Activated CD8-positive, alpha-beta memory T cell treated with anti-CD3 and anti-CD28 coated beads, Interleukin-2, amount 50 U/mL, for 24 hours (primary cell): ENCODE data around the gene ATRNL1.

Experiments
- DNase-seq: peaks from one replicate; pipeline ENCODE4 v3.0.0-alpha.2; 2020; ENCODE audit errors: extremely low read depth

Gene ATRNL1

DNA sequence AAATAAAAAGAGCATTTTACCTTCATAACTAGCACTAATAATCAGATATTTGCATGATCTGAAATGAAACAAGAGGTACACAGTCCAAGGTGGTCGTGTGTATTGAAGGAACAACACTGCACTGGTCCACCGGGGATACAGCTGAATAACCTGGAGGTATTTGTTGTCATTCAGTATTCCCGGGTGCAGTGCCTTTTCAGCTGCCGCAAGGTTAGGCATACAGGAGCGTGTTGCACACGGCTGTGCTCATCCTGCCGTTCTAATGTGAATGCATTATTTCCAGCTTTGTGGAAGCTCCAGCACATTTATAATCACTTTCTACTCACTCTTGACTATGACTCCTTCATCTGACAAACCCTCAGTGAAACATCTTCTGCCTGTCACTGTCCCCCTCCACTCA, 802.0 kb downstream of the ATRNL1 start:
- no peak for DNase-seq

DNA sequence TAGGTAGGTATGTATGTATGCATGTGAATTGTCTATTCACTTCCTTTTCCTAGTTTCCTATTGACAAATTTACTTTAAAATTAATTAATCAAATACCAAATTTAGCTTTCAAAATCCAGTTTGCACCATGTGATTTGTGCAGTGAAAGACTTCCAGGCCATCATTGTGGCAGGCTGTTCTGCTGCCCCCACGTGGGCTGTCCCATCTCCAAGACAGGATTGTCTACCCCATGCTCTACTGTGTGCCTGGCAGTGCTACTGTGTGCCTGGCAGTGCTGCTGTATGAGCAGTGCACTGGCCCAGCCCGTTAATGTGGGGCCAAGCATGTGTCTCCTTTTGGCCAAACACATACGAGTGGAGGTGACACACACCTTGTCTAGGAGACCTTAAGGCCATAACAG, 805.1 kb downstream of the ATRNL1 start:
- no peak for DNase-seq

DNA sequence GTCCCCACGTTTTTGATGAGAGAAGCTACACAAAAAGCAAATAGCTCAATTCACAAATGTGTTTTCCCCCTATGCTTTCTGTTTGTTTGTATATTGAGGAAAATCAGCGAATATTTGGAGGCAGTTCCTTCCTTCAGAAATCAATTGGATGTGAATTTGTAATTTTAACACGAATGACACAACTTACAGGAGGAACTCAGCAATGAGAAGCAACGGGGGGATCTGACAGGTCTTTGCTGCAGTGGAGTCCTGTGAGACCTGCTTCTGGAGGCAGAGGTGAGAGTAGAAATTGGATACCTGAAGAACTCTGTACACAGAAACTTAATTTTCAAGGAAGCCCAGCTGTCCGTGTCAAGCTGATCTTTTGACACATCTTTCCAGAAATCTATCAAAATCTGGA, 809.4 kb downstream of the ATRNL1 start:
- DNase-seq: no peak

DNA sequence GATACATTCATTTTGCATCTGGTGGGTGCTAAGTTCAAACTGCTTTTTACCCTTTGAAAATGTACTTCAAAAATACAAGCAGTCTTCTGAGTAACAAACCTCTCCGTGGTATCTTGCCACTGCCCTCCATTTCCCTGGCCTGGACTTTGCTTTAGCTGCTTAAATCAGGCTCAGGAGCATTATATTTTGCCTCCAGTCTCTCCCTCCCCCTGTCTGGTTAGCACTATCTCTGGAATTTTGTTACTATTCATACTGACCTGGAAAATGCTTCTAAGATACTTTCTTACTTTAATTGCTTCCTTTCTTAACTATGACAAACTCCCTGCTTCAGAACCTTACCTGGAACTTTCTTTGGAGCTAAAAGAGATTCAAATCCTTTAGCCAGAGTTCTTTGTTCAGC, 810.0 kb downstream of the ATRNL1 start:
- no peak for DNase-seq

DNA sequence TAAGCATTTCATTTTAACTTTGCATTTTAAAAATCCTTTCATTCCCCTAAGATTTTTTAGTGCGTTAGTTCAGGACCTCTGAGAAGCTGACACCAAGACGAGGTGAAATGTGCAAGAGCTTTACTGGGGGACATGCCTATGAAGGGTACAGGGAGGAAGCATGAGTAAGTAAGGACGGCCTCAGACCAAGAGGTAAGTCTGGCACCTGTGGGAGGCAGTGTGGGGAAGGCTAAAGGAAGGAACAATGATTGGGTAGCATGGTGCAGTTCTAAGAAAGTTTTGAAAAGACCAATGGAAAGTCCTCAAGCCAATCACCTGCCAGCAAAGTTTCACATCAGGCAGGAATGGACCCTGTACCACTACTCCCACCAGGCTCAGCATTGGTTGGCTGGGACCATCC, 810.7 kb downstream of the ATRNL1 start:
- no peak for DNase-seq

DNA sequence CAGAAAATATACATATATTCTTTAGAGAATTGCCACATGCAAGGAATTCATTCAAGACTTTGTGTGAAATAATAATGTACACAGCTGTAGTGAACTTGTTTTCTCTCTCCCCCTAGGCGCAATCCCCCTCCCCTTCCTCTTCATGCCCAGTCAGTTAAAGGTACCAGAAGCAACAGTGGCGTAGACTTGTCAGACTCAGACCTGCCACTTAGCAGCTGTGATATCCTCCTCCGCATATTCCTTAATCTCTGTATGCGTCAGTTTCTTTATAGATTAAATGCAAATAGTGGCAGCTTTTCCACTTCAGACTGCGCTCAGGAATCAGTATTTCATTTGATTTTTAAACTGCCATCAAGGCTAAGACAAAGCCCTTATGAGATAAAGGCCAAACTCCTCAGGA, 815.9 kb downstream of the ATRNL1 start:
- no peak for DNase-seq

DNA sequence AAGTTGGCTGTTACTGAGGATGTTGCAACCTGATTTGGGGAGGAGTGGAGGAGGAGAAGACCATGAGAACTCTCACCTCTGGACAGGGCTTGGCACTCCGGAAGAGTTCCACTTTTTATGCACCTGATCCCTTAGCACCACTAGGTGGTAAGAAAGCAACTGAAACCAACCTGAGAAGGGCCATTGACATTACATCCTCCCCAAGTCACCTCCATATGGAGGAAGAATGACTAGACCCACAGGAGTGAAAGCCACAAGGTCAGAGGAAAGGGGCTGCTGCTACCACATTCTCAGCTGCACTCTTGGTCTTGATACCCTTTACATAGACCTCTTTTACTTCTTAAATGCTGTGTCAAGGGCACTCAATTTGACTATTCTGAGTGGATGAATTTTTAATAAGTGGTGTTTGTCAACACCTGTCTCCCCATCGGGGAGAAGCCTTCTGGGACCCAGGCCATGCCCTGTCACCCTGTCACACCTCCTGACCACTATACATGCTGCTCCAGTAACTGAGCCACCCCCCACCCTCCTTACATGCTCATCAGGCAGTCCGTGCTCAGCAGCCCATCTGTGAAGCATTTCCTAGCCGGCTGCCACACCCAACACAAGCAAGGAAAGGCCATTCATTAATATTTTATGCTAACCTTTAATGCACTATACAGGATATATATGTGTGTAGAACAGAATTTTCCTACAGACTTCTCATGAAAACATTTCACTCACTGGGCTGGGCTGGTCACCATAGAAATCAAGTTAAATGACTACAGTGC, 817.0 kb downstream of the ATRNL1 start:
- no peak for DNase-seq

DNA sequence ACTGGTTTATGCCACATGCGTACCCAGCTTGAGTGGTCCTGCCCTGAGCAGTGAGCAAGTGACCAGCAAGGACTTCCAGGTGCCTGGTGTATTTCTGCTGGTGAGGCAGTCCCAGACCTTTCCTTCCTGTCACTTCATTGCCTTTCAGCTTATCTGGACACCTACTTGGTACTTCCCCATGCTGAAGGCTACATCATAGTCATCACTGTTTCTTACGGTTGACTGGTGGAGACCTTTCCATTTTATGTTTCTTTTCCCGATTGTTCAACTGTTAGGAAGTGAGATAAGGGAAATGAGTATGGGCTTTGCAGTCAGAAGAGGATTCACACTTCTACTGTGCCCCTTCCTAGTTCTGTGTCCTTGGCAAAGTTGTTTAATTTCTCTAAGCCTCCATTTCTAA, 821.3 kb downstream of the ATRNL1 start:
- no peak for DNase-seq

DNA sequence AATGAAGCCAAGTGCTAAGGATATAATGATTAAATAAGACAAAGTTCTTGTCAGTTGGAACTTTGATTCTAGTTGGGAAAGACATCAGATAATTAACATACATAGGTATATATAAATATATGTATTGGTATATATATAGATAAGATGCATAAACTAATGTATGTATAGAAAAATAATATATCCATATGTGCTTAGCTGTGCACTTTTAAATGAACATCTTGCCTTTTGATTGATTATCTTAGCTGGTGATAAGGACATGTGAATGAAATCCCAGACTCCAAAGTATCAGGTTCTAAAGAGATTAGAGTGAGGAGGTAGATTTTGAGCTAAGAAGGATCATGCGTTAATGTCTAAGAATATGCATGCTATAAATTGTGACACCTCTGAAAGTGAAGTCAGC, 822.3 kb downstream of the ATRNL1 start:
- no peak for DNase-seq

DNA sequence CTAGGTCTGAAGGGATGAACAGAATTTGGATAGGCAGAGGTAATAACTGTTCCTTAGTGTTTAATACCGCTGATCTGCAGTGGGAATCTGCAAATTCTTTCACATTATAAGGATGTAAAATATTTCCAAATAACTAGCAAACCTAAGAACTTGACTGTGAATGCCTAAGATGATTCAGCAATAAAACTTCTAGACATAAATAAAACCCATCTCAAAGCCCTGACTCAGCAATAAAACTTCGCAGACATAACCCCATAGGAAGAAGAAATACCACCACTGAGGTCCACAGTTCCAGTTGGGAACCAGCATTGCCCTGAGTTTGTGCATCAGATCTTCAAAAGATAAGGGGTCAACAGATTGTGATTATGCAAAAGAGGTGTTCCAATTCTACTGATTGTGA, 825.6 kb downstream of the ATRNL1 start:
- no peak for DNase-seq

DNA sequence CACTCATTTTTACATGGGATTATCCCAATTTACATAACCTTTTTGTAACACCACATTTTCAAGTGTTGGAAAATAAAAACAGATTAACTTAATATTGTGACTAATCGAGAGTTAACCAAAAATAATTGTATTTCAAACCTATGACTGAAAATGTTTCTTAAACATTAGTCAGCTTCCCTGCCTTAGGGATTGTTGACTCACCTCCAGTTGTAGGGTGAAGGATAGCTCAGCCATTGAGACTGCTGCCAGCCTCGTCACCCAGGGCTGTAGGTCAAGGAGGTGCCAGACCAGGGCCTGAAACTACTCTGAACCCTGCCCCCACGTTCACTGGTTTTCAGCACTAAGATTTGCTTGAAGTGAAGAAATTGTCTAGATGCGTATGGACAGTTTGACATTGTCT, 828.6 kb downstream of the ATRNL1 start:
- DNase-seq: no peak

DNA sequence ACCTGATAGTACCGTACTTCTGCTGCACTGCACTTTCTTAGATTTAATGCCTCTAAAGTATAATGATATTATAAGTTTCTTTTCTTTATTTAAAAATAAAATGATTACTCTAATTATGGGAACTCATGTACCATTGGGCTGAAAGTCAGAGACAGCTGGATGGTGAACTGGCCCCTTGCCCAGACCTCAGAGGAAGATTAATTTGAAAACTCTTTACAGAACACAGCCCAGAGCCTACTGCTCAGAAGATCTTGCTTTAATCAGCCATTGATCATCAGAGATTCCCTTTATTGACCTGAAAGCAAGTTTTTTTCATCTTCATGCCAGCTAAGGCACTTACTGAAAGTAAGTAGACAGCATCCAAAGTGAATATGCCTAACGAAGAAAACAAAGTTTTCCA, 838.1 kb downstream of the ATRNL1 start:
- DNase-seq: no peak

DNA sequence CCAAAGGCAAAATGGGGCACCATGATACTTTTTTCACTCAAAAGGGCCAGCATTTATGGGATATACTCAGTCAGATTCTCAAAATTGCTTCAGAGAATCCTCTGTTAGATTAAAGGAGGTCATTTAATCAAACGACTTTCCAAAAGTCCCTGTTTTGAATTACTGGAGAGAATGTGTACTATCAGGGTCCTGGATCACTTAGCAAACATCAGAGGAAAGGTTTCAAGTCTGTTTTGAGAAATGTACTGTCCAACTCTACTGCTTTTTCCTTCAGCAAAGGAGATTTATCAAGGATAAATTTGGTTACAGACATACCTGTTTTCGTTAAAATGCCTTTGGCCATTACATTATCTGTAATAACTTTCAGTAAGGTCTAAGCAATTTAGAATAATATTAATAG, 838.9 kb downstream of the ATRNL1 start:
- DNase-seq: no peak

DNA sequence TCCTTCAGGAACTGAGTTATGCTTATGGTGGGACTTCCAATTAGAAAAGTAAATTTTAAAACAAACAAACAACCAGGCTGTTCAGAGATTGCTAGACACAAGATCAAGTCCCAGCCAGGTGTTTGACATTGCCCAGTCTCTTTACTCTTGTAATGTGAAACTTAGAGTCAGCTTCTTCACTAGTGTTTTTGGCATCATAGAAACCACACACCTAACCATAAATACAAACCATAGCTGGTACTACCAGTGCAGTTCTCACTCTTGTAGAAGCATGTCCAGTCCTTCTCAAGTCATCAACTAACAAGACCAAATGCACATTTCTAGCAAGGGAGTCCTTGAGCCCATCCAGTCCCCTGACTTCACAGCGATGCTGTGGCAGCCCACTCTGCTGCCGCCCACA, 839.9 kb downstream of the ATRNL1 start:
- DNase-seq: no peak

DNA sequence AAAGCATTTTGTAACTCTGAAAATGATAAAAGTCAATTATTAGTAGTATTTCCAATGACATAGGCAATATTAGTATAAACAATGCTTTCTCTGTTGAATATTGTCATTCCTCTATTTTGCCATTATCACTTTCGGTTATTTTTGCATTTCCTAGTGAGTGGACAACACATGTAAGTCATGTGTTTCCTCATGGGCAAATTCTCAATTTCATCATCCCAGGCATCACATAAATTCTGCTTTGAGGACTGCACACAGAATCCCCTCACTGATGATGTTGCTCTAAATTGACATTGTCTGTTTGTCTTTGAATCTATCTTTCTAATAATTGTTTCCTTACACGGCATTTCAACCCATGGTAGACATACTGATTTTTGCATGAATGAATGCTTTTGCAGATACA, 842.6 kb downstream of the ATRNL1 start:
- no peak for DNase-seq

DNA sequence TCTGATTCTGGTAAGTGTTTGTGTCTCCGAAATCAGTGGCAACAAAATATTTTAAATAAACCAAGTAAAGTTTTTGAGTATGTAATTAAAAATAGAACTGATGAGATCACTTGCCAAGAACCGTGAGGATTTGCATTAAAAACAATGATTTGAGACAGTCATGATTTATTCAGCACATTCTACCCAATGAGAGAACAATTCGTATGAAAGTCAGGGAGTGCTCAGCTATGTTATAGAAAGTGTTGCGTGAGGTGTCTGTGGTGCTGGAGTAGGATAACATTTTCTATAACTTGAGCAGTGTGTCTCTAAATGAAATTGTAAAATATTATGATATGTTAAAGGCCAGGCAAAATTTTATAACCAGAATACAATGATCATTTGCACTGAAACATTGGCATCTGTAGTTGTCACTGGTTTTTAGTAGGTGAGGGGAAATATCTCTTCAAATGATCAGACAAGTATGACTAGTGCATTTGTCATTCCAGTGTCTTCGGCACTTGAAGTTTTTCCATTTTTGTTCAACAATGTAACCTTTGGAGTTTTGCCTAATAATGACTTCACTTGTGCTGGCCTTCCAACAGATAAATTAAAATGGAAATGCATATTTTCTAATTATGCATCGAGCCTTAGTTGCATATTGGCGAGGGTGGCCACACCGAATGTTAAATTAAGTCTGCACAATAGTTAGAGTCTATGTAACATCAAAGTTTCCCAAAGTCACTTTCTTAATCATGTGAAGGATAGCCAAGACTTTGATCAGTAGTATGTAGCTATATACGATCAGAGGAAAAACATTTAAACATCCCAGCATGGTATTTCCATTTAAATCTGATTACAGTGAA, 844.0 kb downstream of the ATRNL1 start:
- no peak for DNase-seq

DNA sequence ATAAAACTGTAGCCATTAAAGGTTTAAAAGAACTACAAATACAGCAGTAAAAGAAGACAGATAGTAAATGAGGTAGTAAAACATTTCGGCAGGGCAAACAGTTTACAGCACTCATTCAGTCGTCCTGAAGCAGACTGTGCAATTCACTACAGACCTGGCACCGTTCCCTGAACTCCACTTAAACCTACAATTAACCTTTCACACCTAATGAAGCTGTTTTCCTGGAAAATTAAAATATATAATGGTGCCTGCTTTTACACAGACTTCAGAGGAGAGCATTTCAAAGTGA, 844.5 kb downstream of the ATRNL1 start:
- DNase-seq: no peak

DNA sequence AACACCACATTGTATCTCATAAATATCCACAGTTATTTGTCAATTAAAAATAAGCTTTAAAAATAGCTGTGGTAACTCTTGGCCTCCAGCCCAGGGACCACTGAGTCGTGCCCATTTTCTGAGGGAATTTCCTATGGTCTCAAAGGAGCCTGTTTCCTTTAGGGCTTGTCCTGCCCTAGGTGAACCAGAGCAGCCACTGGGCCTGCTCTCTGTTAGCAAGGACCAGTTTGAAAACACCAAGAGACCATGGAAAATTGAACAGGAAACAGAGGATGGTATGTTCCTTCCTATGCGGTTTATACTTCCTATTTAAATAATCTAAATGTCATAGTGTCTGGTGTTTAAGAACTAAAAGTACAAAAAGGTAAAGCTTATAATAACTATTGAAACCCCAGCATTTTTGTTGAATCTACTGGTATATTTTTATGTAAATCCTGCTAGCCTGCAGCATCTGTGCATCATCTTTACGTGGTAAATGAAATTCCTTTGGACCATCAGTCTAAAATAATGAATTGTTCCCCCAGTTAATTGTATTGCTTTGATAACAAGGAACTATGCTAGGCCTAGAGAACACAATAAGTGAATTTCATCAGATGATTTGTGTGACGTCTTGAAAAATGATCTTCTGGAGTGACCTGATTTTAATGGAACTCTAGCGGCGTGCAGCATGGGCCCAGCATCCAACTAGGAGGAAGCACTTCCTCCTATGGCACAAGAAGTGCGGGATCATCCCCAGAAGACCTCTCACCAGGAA, 846.1 kb downstream of the ATRNL1 start:
- no peak for DNase-seq

DNA sequence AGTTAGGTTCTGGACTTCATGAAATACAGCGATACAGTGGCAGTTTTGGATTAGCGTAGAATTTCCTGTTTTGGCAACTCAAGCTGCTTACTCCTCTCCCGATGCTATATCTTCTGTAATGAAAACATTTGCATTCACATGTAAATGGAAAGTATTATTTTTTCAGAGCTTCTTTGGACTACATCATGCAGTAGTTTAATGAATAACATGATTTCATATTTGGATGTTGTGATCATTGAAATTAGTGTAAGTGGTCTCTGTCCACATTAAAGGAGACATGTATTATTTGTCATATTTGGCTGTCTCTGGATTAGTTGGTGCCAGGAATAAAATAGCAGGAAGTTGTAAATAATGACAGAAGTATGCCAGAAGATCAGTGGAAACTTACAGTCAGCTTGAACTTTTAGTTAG, 848.2 kb downstream of the ATRNL1 start:
- no peak for DNase-seq

DNA sequence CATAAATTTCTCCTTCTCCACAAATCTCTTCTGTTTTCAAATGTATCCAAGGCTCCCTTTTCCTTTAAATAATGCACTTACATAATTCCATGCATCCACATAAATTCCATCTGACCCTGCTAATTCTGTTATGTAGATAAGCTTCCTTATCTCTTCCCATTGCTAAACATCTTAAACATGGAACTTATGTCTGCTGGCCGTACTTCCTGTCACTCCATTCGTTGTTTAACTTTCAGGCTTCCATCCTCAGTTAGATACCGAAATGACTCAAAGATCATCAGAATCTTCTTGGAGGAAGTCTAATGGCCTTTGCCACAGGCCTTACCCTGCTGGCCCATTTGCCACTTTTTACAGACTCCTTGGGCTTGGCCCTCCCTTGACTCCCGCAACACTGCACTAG, 848.9 kb downstream of the ATRNL1 start:
- no peak for DNase-seq

DNA sequence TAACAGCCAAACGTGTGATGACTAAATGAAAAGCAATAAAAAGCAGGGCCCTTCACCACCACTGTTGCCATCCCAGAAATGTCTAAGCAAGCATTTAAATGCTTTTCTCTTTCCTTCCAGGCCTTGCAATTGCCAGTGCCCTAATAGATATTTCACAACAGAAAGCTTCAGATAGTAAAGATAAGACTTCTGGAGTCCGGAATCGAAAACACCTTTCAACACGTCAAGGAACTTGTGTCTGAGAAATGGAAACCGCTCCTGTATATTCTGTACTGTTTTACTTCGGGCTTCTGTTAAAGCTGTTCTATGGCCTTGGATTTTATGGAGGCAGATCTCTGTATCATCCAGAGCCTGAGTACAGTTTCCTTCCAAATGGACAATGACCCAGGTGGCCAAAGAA, 851.4 kb downstream of the ATRNL1 start:
- no peak for DNase-seq

DNA sequence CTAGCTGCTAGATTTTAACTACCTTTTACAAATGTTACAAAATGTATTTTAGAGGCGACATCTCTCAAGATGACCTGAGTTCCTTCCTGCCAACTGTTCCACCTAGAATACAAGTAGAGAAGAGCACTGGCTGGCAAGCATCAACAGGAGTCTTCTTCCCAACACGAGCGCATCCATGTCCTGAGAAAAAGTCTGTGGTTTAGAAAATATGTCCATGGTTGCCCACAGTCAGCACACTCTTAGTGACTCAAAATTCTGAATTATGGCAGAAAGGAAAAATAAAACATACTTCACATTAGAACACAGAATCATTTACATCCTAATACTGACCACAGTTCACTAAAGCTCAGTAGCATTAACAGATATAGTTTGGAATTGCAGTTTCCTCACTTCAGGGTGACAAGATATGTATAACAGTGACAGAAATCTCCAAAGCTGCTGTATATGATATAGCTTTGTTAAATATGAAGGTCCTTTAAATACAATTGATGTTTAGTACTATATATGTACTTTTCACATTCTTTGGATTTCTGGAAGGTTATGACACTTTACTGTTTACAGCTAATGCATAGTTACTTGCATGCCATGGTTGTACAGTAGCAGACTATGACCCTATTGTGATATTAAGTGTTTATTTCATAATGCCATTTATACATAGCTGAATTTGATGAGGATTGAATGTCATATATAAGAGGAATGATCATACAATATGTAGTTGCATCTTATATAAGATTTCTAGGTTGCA, 852.7 kb downstream of the ATRNL1 start:
- no peak for DNase-seq
